NCI-H345 treated with DMSO at 0.1 percent for 48 hours (cell line): ENCODE results near the gene MARCO.

Source experiments
- DNase-seq: peaks from one replicate; lab custom pipeline; 2025; ENCODE audit not compliant: unreplicated experiment; lab: John Stamatoyannopoulos, UW

Gene MARCO

DNA sequence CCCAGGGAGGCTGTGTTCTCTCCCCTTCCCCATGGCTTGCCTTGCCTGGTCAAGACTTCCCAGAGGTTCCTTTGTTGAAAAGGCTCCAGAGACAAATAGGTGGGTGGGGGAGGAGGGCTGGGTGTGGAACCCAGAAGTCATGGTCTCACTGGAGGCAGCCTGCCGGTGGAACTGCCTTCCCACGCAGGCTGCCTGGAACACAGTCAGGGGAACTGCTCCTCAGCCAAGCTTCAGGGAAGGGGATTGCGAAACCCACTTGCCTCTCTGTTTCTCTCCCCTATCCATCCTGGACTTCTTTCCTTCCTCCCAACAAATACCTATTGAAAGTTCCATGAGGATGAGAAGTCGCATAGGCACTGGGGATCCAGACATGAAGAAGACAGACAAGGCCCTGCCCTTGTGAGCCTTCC is 31.6 kb downstream of the MARCO start:
- DNase-seq, result no peak

DNA sequence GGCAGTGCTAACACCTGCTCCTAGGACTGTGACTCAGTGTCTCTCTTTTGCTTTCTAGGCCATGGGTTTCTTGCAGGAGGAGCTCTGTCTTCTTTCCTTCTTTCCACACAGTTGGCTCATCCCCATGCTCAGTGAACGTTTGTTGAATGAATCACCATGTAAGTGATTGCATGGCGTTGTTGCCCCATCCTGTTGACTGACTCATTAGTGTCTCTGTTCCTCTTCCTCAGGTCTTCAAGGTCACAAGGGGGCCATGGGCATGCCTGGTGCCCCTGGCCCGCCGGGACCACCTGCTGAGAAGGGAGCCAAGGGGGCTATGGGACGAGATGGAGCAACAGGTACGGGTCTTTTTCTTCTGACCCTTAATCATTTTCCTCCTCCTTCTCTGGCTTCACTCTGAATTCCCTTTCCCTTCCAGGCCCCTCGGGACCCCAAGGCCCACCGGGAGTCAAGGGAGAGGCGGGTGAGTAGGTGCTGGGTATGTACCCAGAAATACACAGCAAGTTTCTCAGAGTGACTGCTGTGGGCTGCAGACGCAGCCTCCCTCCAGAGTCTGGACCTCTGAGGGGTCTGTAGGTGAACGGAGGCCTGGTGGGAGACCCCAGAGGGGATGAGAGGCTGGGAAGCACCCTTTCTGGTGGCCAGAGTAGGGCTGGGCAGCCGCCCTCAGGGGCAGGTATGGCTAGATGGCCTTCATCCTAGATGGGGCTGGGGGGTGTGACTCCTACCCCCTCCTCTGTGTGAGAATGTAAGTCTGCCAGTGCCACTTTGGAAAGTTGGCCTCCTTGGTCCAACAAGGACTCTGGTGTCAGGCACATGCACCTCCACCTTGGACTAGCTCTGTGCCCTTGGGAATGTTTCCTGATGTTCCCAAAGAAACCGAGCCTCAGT is 32.4 kb downstream of the MARCO start:
- no peak for DNase-seq

DNA sequence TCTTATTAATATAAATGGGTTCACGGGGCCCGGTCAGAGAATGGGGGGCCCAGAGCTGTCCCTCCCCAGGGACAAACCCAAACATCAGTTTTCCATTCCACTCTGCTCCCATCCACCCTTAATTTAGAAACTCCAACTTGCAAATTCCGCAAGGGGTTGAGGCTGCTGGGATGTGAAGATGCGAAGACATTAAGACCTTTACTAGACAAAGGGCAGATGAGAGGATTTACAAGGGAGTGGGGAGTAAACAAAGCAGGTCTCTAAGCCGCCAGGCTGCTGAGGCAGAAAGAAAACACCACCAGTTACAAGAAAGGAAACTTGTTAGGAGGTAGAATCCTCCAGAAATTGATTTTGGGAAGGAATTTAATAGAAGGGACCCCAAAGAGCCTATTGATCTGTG is 33.1 kb downstream of the MARCO start:
- DNase-seq, result no peak

DNA sequence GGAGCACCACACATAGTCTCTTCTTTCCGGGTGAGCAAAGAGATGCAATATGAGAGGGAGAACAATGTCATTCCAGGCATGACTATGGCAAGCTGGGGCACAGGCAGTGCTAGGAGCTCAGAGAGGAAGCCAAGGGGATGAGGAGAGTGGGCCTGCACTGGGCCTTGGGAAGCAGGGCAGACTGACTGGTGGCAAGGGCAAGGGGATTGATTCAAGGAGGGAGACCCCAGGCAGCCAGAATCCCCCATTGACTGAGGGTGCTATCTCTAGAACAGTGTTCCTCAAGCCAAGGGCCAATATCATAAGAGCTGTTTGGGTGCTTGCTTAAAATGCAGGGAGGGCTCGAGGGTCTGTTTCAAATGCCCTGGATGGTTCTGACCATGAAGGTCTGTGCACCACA is 36.1 kb downstream of the MARCO start:
- no peak for DNase-seq

DNA sequence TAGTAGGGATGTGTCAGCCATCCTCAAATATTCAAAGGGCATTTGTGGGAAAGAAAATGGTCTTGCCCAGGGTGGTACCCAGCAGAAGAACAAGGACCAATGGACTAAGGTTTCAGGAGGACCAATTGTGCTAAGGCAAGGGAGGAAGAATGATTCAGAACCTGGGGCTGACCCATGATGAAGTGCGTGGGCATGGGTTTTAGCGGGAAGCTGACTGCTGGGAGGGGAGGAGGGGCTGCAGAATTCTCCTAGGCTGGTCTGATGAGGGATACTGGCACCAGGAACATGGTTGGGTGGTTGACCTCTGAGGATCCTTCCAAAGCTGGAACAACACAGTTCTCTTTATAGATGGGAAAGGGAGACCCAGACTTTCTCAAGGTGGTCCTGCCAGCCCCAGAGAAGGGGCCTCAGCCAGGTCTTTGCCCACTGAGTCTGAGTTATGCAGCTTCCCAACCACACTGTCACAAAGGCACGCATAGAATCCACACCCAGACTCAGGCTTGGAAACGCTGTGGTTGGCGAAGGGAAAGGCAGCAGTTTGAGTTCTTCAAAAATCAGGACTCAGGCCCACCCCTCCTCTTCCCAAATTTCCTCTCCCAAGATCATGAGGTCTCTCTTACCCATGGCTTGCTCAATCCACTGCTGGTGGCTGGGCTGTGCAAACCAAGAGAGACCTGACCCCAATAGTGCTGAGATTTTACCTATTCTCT is 37.3 kb downstream of the MARCO start:
- no peak for DNase-seq

DNA sequence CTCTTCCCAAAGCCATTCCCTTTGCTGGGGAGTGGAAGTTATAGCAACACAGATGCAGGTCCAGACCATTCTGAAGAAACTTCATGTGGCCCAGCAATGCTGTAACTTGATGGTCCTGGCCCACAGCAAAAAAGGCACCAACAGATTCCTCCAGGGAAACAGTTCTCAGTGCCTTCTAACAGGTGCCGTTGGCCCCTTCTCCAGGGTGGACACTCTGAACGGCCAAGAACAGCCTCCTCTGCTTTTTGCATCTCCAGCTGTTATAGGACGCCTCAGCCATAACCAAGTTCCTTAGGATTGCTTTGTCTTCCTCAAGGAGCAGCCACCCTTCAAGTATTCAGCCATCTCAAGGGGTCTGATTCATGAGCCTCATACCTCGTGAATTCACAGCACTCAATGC is 38.0 kb downstream of the MARCO start:
- no peak for DNase-seq

DNA sequence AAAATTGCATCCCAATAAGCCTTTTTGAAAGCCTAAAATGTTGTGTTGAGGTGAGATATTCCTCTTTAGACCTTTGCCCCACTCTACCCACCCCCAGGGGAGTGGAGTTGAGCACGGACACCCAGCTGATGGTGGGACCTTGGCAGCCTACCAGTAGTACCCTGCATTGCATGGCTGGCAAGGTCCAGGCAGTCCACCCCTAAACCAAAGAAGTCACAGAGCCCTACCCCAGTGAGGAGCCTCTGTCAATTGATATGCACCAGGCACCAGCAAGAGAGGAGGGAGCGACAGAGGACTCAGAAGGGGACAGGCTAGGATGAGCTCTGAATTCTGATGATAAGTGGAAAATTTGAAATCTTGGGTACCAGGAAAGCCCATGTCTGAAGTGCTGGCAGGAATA is 38.6 kb downstream of the MARCO start:
- no peak for DNase-seq

DNA sequence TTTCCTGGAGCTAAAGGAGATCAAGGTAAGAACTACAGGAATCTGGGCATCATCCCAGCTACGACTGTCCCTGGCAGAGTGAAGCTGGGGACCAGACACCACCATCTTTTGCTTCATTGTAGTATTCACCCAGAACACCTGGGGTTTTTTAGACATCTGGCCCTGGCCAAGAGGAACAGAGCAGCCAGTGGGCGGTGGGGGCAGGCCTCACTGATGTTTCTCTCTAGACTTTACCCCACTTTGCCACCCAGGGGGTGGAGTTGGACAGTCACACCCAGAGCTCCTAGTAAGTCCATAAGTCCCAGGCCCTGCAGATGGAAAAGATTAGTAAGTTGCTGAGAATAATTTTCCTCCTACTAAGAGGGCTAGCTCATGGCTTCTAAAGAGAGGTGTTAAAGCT is 39.6 kb downstream of the MARCO start:
- no peak for DNase-seq

DNA sequence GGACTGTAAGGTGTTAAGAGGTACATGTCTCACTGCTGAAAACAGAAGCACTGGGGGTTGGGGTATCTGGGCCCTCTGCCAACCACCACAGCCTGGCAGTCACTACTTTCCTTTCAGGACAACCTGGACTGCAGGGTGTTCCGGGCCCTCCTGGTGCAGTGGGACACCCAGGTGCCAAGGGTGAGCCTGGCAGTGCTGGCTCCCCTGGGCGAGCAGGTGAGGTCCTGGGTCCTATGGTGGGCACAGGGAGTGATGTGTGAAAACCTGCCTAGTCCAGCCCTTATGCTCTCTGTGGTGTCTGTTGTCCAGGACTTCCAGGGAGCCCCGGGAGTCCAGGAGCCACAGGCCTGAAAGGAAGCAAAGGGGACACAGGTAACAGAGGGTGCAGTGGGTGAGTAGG is 40.0 kb downstream of the MARCO start:
- no peak for DNase-seq

DNA sequence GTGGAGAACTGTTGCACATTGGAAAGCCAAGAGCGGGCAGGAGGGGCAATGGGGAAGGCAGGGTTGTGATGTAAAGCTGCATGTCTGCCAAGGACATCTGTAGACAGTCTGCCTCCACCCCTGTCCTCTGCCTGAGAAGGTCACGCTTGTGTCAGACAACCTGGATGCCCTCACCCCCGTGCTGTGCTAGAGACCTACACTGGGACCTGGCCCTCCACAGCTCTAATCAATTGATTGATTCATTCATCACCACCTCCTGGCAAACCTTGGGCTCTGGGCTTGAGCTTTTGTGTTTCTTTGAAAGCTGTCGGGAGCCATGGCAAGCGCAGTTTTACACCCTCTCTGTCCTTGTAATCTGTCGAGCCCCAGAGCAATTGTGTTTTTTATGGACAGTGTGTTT is 41.1 kb downstream of the MARCO start:
- no peak for DNase-seq

DNA sequence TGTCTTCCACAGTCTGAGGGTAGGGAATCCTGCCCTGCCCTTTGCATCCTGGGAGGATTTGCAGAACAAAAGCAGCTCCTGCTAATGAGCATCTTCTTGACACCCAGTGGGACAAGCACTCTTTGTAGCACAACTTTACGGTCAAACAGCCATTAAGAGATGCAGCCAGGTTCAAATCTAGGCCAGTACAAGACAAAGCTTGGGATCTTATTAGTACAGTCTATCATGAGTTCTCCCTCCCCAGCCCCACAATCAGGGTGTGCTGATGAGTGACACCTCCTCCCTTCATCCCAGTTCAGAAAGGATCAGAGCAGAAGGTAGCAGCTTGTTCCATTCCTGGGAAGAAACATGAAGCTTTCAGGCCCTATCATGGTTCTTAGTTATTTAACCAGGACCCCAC is 41.9 kb downstream of the MARCO start:
- DNase-seq, result no peak

DNA sequence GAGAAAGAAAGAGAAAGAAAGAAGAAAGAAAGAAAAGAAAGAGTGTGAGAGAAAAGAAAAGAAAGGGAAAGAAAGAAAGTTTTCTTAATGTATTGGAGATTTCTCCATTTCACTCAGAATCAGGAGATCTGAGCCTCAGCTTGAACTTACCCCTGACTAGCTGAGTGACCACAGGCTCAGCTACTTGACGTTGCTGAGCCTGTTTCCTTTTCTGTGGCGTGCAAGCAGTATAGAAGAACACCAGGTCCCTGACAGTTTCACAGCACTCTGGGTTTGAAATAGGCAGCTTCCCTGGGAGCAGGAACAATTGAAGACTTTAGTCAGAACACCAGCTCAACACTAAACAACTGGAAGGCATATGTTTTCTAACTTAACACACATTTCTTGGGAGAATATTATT is 44.7 kb downstream of the MARCO start:
- no peak for DNase-seq

DNA sequence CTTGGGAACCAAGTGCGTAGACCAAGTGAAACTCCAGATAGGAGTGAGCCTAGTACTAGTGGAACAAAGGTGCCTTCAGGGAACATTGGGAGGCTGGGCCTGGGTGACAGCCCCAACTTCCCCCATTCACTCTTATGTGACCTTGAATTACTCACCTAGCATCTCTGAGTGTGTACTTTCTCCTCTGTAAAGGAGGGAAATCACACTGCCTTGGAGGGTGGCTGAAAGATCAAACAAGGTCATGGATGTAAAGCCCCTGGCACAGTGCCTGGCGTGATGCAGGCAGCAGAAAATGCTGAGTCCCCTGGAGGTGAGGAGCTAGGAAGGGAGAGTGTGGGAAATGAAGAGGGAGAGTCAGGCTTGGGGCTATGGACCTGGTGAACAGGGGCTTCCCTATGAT is 45.9 kb downstream of the MARCO start:
- DNase-seq, result no peak

DNA sequence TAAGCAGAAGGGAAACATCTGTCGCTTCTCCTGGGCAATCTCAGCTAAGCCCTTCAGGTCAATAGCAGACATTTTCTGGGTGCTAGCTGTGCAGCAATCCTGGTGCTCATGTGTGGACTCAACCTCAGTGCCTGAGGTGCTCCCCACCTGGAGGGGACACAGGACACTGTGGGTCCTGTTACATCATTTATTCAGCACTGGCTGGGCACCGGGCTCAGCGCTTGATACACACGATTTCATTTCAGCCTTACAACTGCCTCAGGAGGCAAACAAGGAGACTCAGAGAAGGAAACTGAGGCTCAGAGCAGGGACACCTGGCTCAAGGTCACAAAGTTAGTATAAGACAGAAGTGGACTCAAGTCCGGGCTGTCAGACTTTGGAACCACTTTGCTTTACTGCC is 46.7 kb downstream of the MARCO start:
- no peak for DNase-seq

DNA sequence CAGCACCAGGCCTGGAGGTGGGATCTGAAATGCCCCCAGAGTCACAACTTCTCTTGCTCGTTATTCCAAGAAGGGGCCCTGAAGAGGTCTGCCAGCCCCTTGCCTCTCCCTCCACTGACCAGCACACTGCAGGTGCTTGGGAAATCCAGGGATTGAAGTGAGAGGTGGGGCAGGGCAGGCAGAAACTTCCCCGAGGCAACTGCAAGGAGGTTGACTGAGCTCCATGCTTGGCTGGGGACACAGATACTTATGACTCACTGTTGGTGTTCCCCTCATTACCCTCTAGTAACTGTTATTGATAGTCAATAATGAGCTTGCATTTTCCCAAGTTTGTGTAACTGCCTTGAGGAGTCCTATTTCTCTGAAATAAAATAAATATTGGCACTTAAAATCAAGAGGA is 47.5 kb downstream of the MARCO start:
- no peak for DNase-seq

DNA sequence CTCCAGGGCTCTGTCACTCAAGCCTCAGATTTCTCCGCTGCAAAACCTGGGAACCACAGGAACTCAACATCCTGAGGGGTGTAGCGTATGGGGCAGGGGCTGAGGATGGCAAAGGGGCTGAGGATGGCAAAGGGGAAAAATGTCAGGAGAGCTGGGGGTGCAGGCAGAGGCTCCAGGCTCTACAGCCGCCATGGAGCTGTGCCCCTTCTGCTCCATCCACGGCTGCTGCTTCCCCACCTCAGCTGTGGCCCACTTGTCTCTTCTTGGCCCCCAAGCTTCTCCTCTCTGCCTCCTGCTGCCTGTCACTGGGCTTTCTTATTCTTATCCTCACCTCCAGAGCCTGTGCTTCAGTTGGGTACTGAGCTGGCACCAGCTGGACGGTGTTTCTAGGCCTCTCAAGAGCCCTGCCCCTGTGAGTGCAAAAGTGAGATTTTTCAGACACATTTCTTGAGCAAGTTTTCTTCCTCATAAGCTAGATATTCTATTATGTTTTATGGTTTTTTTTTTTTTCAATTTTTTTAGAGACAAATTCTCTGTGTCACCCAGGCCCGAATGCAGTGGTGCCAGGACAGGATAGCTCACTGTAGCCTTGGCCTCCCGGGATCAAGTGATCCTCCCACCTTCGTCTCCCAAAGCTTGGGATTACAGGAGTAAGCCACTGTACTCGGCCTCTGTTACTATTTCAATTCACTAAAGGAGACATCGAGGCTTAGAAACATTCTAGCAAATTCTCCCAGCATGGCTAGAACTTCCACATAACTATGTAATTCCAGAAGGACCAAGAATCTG is 49.0 kb downstream of the MARCO start:
- no peak for DNase-seq

DNA sequence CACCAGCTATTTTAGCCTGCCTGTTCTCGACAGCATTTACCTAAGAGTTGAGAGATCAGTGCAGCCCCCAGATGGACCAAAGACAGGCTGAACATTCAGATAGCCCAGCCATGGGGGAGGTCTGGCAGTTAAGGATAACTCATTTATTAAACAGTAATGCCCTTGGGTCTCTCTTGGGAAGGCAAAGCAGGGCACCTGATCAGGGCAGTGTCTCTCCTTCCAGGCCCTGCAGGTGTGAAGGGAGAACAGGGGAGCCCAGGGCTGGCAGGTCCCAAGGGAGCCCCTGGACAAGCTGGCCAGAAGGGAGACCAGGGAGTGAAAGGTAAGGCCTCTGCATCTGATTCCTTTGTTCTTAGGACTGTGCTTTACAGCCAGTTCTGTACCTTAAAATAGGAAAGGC is 49.6 kb downstream of the MARCO start:
- no peak for DNase-seq

DNA sequence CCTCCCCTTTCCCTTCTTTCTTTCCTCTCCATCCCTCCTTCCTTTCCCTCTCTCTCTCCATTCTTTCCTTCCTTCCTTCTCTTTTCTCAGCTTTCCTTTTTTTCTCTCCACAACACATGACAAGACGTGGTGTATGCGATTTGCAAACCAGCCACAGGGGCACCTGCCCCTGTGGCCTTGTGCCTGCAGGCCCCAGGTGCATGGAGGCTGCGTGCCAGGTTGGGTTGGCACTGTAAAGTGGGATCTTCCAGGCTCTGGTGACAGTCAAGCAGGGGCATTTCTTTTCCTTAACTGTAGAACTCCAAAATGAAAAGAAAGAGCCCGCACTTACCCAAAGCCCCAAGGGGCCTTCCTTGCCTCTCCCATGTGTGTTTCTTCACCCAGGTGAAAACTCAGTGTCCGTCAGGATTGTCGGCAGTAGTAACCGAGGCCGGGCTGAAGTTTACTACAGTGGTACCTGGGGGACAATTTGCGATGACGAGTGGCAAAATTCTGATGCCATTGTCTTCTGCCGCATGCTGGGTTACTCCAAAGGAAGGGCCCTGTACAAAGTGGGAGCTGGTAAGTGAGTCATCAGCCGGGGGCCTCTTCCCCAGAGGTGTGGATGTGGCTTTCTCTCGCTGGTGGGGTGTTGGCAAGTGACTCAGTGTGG is 50.9 kb downstream of the MARCO start:
- DNase-seq, result no peak

DNA sequence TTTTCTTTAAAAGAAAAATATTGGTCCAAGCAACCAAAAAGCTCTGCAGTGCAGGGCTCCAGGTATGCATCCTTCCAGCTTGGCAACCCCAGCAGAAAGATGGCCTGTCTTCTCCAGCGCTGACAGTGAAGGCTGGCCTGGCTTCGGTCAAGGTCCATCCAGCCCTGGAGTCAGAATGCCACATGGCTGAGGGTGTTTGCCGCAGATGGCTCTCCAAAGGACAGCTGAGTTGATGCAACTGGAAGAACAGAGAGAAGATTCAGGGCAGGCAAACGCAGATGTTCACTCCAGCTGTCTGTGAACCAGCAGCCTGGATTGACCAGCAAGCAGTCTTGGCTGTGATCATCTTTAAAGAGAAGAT is 51.4 kb downstream of the MARCO start:
- DNase-seq, result no peak

DNA sequence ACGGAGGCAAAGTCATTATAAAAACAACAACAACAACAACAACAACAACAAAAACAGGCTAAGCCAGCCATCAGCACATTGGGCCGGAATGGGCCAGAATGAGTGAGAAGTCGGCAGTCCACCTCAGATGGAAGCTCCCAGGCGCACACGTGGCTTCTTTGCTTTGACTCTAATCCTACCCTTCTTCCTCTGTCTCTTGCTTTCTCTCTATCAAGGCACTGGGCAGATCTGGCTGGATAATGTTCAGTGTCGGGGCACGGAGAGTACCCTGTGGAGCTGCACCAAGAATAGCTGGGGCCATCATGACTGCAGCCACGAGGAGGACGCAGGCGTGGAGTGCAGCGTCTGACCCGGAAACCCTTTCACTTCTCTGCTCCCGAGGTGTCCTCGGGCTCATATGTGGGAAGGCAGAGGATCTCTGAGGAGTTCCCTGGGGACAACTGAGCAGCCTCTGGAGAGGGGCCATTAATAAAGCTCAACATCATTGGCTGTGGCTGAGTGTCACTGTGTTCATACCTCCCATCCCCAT is 52.2 kb downstream of the MARCO start:
- DNase-seq, result no peak

DNA sequence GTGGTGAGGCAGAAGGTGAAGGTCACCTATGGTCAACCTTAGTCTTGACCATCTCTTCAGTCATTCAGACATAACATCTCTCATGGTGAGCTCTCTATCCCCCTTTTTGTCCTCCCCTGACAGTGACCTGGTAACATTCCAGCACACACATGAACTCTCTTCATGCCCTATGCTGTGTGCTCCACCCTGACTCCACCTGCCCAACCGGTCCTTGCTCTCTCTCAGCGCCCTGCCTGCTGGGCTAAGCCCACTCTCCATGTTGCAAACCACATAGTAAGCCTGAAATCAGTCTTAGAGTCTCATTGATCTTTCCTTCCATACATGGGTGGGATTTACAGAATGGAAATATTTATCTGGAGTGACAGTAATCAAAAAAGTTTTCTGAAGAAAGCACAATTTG is 52.8 kb downstream of the MARCO start:
- no peak for DNase-seq
